ENCODE data around the gene TTYH2.

DNA sequence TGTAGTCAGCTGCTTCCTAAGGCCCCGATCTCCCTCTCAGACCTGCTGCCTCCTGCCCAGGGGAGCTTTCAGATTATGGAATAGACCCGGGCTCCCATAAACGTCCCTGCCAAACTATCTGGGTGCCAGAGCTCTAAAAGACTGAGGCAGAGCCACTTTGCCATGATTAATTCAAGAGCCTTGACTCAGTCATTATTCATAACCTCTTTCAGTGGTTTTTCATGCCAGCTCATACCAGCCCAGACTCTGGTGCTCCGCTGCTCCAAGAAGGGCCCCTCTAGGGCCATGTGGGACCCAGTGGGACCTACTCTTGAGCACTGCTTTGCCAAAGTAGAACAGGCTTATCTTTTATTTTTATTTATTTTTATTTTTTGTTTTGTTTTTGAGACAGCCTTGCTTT, 84.6 kb downstream of the TTYH2 start:
- TF ChIP-seq, protein P1, sequence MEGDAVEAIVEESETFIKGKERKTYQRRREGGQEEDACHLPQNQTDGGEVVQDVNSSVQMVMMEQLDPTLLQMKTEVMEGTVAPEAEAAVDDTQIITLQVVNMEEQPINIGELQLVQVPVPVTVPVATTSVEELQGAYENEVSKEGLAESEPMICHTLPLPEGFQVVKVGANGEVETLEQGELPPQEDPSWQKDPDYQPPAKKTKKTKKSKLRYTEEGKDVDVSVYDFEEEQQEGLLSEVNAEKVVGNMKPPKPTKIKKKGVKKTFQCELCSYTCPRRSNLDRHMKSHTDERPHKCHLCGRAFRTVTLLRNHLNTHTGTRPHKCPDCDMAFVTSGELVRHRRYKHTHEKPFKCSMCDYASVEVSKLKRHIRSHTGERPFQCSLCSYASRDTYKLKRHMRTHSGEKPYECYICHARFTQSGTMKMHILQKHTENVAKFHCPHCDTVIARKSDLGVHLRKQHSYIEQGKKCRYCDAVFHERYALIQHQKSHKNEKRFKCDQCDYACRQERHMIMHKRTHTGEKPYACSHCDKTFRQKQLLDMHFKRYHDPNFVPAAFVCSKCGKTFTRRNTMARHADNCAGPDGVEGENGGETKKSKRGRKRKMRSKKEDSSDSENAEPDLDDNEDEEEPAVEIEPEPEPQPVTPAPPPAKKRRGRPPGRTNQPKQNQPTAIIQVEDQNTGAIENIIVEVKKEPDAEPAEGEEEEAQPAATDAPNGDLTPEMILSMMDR (IDR thresholded peaks at IDR 0.05; ENCODE audit: insufficient read depth, low read length, poor library complexity, severe bottlenecking), result no peak
- TF ChIP-seq EZH2phosphoT487 (conservative IDR thresholded peaks at IDR 0.05; ENCODE audit: low read length), result no peak
